Aorta (tissue), 5 donors: Measurements from ENCODE around the gene RGL3. TPM values are rescaled to one million over a fixed set of nuclear protein-coding genes. Genes with fewer than 3 reads are reported as not detected.
A peak's percentile ranks its signal among the peaks of the same experiment; 100 is the strongest.
"Not testable (repeated sequence)": the region's sequence is repeated elsewhere in the genome, so short reads cannot be mapped to it uniquely, and the experiment has no call there.

Source experiments
- ATAC-seq: fragments of 200-7000 bp; cut with Tn5 transposase; one replicate; pipeline ENCODE4 v1.9.1; 2022; ENCODE audit warnings: moderate library complexity; ENCODE audit not compliant: low FRiP score
- DNase-seq, 2 donors: peaks; one replicate each; pipeline ENCODE4 v3.0.0-alpha.2; 2020
- H3K27ac ChIP-seq, 2 donors: one replicate each; pipeline ENCODE4 v1.5.1; 2013; ENCODE audit warnings: low read length in 2 of 2, mild to moderate bottlenecking in 2 of 2, moderate library complexity in 2 of 2, control low read depth in 1 of 2, inconsistent platforms in 1 of 2, low read depth in 1 of 2
- H3K27me3 ChIP-seq, 2 donors: one replicate each; pipeline ENCODE4 v1.6.1; 2013; ENCODE audit warnings: control low read depth in 1 of 2, low read length in 1 of 2, mild to moderate bottlenecking in 1 of 2, moderate library complexity in 1 of 2; ENCODE audit not compliant: insufficient read depth in 2 of 2, control insufficient read depth in 1 of 2
- H3K36me3 ChIP-seq, 2 donors: one replicate each; pipeline ENCODE4 v1.6.1; 2013; ENCODE audit warnings: control low read depth in 1 of 2, low read length in 1 of 2, mild to moderate bottlenecking in 1 of 2; ENCODE audit not compliant: insufficient read depth in 2 of 2, control insufficient read depth in 1 of 2
- H3K4me1 ChIP-seq, 2 donors: one replicate each; pipeline ENCODE4 v1.6.1; 2013; ENCODE audit warnings: low read length in 2 of 2, control low read depth in 1 of 2, mild to moderate bottlenecking in 1 of 2, moderate library complexity in 1 of 2; ENCODE audit not compliant: insufficient read depth in 2 of 2, control insufficient read depth in 1 of 2
- H3K4me3 ChIP-seq, 2 donors: one replicate each; pipeline ENCODE4 v1.5.1; 2013; ENCODE audit warnings: low read length in 2 of 2, control low read depth in 1 of 2, mild to moderate bottlenecking in 1 of 2
- H3K9me3 ChIP-seq: one replicate; pipeline ENCODE4 v1.6.1; 2013; ENCODE audit warnings: mild to moderate bottlenecking, low read length; ENCODE audit not compliant: control insufficient read depth
- WGBS, 2 donors: extraction: QIAGEN DNeasy Blood & Tissue Kit; methylation state at CpG; one replicate each; pipeline ENCODE4 v1.1.7; 2013; 5-methylcytosine and 5-hydroxymethylcytosine counted together
- intact Hi-C, 2 donors: fragments of 100-400 bp; cut with DNase I; formaldehyde crosslinking; loops; one replicate each; pipeline versions ENCODE4 v1.14.2 to v1.15.0; 2022
- polyA plus RNA-seq, 2 donors: library from polyadenylated mRNA; stranded (reverse); fragments of 200-250 nt; gene quantifications; one replicate each; pipeline ENCODE4 v1.2.3, GENCODE V29; 2013
- total RNA-seq, 2 donors: library from RNA; stranded (reverse); fragmentation: NEBNext Ultra II Directional; extraction: Animal tissue kit (Norgen Biotek cat#: 25700); gene quantifications; one replicate each; pipeline ENCODE4 v1.2.1, GENCODE V29; 2021
- donor health status: healthy with polysubstance abuse.
- donor health status: Bipolar disorder and iron deficiency.
- donor health status: DM: no; HTN: no; CAD: no.
- donor health status: DM: no; HTN: no; CAD: no.
- donor health status: DM: yes; HTN: yes; CAD: no.

RGL3 gene
- total and polyA plus RNA-seq, 4 donors, result 14.5 to 78.5 (median 40.9) TPM

- H3K27me3 ChIP-seq, result no peaks in the 10 kb centered on the region
- H3K4me1 ChIP-seq, result no peaks in the 10 kb centered on the region
- H3K9me3 ChIP-seq, result no peaks in the 10 kb centered on the region
- H3K36me3 ChIP-seq, result peaks cover 4 to 8% of the 10 kb centered on the region in 2 donors
- WGBS, 2 donors, result 71 to 77% methylated on average over 5 of the region's 5 CpGs
- no peak overlapping the region for H3K27ac ChIP-seq
- intact Hi-C loops, result loop anchor here in 1 of 2 donors (10.0 kb wide), 1 partner anchor 309 kb away; no protein-coding TSS in a partner anchor
- H3K4me3 ChIP-seq, result no peak overlapping the region
- no peak for DNase-seq
- ATAC-seq, result no peak
Measured at GRCh38 chr19:11444059-11444458, 24.9 kb upstream of the RGL3 start.

- H3K27me3 ChIP-seq, result no peaks in the 10 kb centered on the region
- no peak for ATAC-seq
- no peaks in the 10 kb centered on the region for H3K9me3 ChIP-seq
- H3K4me3 ChIP-seq, result no peak overlapping the region
- peaks cover 2 to 8% of the 10 kb centered on the region in 2 donors for H3K36me3 ChIP-seq
- no peaks in the 10 kb centered on the region for H3K4me1 ChIP-seq
- intact Hi-C loops, result loop anchor here (5.0 kb wide), 2 partner anchors 56 to 146 kb away; partner anchors contain the start of gene EPOR (in 1 of the 2)
- no peak overlapping the region for H3K27ac ChIP-seq
- DNase-seq, result no peak
- 92 to 93% methylated on average over 9 of the region's 9 CpGs for WGBS, 2 donors
Measured at GRCh38 chr19:11437955-11438354, 18.8 kb upstream of the RGL3 start.

GRCh38 chr19:11435833-11436313 is 16.8 kb upstream of the RGL3 start:
- intact Hi-C loops, result loop anchor here (5.0 kb wide), 2 partner anchors 54 to 144 kb away; partner anchors contain the start of gene EPOR (in 1 of the 2)
- WGBS, 2 donors, result 4 to 5% methylated on average over 20 to 21 of the region's 21 CpGs
- no peak for ATAC-seq

GRCh38 chr19:11435057-11435832 is 16.1 kb upstream of the RGL3 start, which contains the start of the genes ODAD3 and PRKCSH:
Gene ODAD3 (minus strand): TSS chr19:11435121. CDS start chr19:11435016, 105 bp downstream.
Gene PRKCSH (plus strand): TSS chr19:11435635. CDS start chr19:11436118, 483 bp downstream.
- Histone ChIP-seq H3K27ac (peak within 1 kb of the TSS in 1 of 2 donors; percentile 66), H3K9me3 (no peaks in the 10 kb centered on the region), H3K27me3 (no peaks in the 10 kb centered on the region), H3K4me1 (no peaks in the 10 kb centered on the region), H3K36me3 (no peaks in the 10 kb centered on the region), H3K4me3 (peak within 1 kb of the TSS; percentile 49 to 67)
- WGBS, 2 donors, result 0% methylated on average over 52 to 53 of the region's 53 CpGs
- ATAC-seq (peak; percentile 99), DNase-seq (peak; percentile 99 to 100)
- intact Hi-C loops, result loop anchor here (5.0 kb wide), 2 partner anchors 53 to 143 kb away; partner anchors contain the start of gene EPOR (in 1 of the 2)

More at GRCh38 chr19:11435833-11436313, 16.8 kb upstream of the RGL3 start:
- Histone ChIP-seq H3K4me1 (no peaks in the 10 kb centered on the region), H3K36me3 (no peaks in the 10 kb centered on the region), H3K27me3 (no peaks in the 10 kb centered on the region), H3K9me3 (no peaks in the 10 kb centered on the region), H3K4me3 (peak overlapping the region; percentile 49 to 67), H3K27ac (peak overlapping the region in 1 of 2 donors; percentile 4)
- DNase-seq, result no peak

- WGBS, 2 donors, result 3 to 6% methylated on average over 9 of the region's 9 CpGs
- intact Hi-C loops, result loop anchor here (5.0 kb wide), 2 partner anchors 52 to 142 kb away; partner anchors contain the start of gene EPOR (in 2 of the 2)
- Histone ChIP-seq H3K36me3 (no peaks in the 10 kb centered on the region), H3K27me3 (no peaks in the 10 kb centered on the region), H3K27ac (peak overlapping the region in 1 of 2 donors; percentile 66), H3K4me1 (no peaks in the 10 kb centered on the region), H3K9me3 (no peaks in the 10 kb centered on the region), H3K4me3 (no peak overlapping the region)
- DNase-seq (no peak), ATAC-seq (no peak)
Measured at GRCh38 chr19:11434703-11435056, 15.6 kb upstream of the RGL3 start.

- WGBS, 2 donors, result 95 to 97% methylated on average over 3 of the region's 3 CpGs
- H3K27me3 ChIP-seq, H3K4me1 ChIP-seq, H3K4me3 ChIP-seq, H3K9me3 ChIP-seq, H3K36me3 ChIP-seq, DNase-seq, H3K27ac ChIP-seq, ATAC-seq: not testable (repeated sequence)
- intact Hi-C loops, result loop anchor here in 1 of 2 donors (5.0 kb wide), 1 partner anchor 51 kb away; the partner anchor contains the start of gene EPOR
Measured at GRCh38 chr19:11433526-11433925, 14.4 kb upstream of the RGL3 start.

DNA sequence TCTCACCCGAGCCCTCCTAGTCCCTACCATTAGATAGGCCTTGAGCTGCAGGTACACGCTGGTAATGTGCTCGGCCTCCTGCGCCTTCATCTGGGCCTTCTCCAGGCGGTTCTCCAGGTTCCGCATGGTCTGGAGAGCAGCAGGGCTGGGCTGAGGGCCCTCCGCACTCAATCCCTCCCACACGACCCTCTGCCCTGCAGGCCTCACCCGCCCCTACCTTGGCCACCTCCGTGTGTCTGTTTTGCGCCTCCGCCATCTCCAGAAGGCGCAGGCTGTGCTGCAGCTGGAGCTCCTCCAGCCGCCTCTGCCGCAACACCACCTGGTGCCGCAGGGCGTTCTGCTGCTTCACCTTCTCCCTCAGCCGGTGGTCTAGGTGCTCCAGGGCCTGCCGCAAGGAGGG is 7.5 kb upstream of the RGL3 start:
- Histone ChIP-seq H3K9me3 (no peaks in the 10 kb centered on the region), H3K27ac (no peak overlapping the region), H3K36me3 (no peaks in the 10 kb centered on the region), H3K4me1 (no peaks in the 10 kb centered on the region), H3K27me3 (no peaks in the 10 kb centered on the region), H3K4me3 (no peak overlapping the region)
- ATAC-seq (no peak), DNase-seq (no peak)
- intact Hi-C loops, result no loop called here
- 92 to 93% methylated on average over 18 to 19 of the region's 19 CpGs for WGBS, 2 donors

DNA sequence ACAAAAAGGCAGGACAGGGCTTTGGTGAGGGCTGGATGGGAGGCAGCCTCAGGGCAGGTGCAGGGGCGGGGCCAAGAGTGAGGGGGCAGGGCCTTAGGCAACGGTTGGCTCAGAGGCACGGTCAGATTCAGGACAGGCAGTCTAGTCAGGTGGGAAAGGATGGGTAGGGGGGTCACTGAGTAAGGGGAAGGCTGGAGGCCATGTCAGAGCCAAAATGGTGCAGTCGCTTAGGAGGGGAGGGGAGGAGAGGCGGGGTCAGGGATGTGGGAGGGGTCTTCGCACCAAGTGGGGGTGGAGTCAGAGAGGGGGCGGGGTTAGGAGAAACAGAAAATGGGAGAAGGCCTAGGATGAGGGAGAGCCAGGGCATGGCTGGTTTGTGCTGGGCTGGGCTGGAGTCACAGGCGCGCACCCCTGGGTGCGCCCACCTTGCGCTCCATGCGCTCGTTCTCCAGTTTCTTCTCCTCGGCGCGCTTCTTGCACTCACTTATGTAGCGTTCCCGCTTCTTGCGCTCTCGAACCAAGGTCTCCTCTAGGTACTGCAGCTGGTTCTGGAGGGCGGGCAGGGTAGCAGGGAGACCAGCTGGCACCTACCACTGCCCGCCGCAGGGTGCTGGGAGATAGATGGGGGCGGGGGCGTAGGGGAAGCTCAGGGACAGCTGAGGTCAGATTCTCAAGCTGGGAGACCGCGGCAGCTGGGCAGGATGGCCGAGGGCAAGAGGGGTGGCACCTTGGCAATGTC is 6.8 kb upstream of the RGL3 start:
- no peaks in the 10 kb centered on the region for H3K4me1 ChIP-seq
- H3K36me3 ChIP-seq, result no peaks in the 10 kb centered on the region
- no peaks in the 10 kb centered on the region for H3K27me3 ChIP-seq
- no peak overlapping the region for H3K27ac ChIP-seq
- H3K4me3 ChIP-seq, result no peak overlapping the region
- DNase-seq (no peak), ATAC-seq (no peak)
- intact Hi-C loops, result no loop called here
- 89 to 90% methylated on average over 26 to 28 of the region's 28 CpGs for WGBS, 2 donors
- no peaks in the 10 kb centered on the region for H3K9me3 ChIP-seq
